Posterior cingulate gyrus (tissue), 11 donors: Measurements from ENCODE around the gene RPL10A.
"Not testable (repeated sequence)": the region's sequence is repeated elsewhere in the genome, so short reads cannot be mapped to it uniquely, and the experiment has no call there.

Source experiments
- DNase-seq, 10 donors: peaks; one replicate each; pipeline versions ENCODE4 v3.0.0 to v3.0.0-alpha.2; 2020 to 2021; ENCODE audit warnings: mixed read lengths in 3 of 10
- intact Hi-C: fragments of 100-400 bp; cut with DNase I; formaldehyde crosslinking; loops from one replicate; pipeline ENCODE4 v1.15.1; 2023

Gene RPL10A

DNA sequence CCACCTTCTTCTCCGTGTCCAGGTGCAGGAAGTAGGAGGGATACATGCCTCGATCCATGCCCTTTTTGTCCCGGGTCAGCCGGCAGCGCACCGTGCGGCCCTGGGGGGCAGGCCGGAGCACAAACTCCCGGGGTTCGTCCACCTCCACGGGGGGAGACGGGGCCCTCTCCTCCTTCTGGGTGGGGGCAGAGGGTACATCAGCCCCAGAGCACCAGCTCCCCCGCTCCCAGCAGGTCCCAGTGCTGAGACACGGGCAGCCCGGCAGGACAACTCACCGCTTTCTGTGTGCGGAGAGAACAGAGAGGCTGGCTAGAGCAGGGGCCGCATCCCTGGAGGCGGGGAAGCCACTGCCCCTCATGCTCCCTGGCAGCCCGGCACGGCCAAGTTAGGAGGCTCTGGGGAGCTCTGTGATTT is 37.8 kb downstream of the RPL10A start:
- intact Hi-C loops, result no loop called here
- DNase-seq, result peak in 1 of 10 donors; percentile 39

DNA sequence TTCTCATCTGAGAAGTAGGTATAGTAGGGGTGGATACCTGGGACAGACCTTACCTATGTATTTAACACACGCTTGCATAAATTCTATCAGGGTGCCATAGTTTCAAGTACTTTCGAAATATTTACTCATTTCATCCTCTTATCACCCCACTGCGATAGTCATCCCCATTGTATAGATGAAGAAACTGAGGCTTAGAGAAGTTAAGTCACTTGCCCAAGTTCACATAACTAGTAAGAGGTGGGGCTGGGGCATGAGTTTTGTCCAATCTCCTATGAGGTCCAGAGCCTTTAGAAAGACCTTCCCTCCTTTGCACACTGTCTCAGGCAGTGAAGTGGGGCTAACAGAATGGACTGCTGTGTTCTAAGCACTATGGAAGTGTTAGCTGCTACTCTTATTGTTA is 38.3 kb downstream of the RPL10A start:
- intact Hi-C loops, result no loop called here
- DNase-seq, result no peak

DNA sequence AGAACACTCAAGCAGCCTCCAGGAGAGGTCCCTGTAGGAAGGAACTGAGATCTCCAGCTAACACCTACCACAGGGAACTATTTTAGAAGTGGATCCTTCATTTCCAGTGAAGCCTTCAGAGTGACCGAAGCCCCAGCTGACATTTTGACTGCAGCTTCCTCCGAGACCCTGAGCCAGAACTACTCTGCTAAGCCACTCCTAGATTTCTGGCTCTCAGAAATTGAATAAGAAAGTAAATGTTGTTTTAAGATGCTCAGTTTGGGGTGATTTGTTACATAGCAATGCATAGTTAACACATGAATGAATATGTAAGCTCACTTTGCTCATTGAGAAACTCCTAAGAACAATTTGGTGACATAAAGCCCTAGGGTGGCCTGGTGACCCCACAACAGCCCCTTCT is 39.0 kb downstream of the RPL10A start:
- no peak for DNase-seq
- intact Hi-C loops, result no loop called here

DNA sequence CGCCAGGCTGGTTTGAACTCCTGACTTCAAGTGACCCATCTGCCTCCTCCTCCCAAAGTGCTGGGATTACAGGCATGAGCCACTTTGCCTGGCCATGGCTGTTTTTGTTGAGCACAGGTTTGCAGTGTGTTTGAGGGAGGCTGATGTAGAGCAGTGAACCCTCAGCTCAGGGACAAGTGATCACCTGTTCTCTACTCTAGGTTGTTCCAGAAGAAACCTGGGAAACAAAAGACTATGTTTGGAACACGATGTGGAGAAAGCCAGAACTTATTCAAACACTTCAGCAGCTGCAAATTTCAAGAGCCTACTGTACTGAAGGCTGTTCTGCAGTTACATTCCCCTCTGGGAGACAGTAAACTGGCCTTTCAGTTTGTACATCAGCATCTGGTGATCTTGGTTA is 39.8 kb downstream of the RPL10A start:
- intact Hi-C loops, result no loop called here
- DNase-seq, result no peak

DNA sequence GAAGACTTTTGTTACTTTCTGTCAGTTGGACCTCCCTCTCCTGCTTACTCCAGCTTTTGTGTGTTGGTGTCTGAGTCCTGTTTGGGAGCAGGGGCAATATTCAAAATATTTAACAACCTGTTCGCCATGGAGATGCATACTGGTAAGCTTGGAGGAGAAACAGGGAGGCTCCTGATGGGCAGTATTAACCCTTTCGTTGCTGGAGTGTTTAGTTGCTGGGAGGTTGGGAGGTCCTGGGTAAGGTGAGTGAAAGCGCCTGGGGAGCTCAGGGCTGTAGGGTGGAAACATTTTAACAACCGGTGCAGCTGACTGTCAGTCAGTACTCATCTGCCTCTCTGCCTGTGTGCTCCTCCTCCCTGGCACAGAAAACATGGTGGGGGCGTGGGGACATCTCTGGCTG is 40.3 kb downstream of the RPL10A start:
- DNase-seq, result no peak
- intact Hi-C loops, result no loop called here

DNA sequence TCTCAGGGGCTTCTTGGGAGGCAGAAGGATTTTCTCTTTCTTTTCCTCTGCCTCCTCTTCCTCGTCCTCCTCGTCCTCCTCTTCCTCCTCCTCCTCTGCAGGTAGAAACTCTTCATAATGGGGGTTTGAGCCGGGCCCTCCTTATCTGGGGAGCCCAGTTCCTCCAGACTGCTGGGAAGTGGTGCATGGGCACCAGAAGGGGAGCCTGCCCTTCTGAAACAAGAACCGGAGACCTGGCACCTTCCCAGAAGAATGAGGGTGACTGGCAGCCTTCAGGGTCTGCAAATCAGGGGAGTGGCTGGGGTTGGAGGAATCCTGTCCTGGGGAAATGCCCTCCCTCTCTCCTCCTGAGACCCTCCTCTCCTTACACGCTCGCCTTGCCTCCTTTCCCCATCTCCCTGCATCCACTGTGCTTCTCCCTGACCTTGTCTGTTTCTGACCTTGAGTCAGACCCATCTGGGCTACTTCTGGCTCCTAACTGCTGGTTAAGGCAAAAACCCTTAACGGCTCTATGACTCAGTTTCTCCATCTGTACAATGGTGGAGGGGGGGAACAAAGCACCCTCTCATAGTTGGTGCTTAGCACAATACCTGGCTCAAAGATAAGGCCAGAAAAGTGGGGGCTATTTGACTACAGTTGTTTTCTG is 42.8 kb downstream of the RPL10A start:
- intact Hi-C loops, result no loop called here
- peak in 1 of 10 donors; percentile 3 for DNase-seq

DNA sequence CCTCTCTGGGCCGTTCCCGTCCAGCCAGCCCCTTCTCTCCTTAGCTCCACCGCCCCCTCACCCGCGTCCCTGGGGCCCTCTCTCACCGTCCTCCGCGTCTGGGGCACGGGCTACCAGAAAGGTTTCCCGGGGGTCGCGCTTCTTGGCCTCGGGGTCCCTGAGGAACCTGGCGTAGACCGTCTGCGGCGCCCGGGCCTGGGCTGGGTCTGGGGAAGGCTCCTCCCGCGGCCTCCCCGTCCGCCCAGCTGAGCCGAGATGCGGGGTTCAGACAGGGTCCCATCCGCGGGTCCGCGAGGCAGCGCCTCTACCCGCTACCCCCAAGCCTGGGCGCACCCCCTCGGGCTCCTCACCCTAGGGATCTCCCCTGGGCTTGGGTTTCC is 43.4 kb downstream of the RPL10A start:
- no peak for DNase-seq

DNA sequence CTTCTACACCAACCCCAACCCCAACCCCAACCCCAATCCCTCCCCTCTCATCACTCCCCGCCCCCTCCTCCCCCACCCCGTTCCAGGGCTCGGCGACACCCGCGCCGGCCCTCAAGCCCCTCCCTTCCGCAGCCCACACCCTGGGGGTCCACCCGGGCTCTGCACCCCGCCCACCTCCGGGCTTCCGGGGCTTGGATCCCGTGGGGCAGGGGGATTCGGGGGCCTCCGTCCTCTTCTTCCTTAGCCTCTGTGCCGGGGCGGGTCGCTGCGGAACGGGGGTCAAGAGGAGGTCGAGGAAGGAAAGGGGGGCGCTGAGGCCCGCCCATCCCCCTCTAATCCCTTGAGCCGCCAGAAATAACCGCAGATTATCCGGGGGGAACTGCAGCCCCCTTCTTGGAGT is 43.8 kb downstream of the RPL10A start:
- peak in 1 of 10 donors; percentile 68 for DNase-seq
- intact Hi-C loops, result no loop called here

More for the DNA sequence above, 43.4 kb downstream of the RPL10A start:
- intact Hi-C loops, result no loop called here

DNA sequence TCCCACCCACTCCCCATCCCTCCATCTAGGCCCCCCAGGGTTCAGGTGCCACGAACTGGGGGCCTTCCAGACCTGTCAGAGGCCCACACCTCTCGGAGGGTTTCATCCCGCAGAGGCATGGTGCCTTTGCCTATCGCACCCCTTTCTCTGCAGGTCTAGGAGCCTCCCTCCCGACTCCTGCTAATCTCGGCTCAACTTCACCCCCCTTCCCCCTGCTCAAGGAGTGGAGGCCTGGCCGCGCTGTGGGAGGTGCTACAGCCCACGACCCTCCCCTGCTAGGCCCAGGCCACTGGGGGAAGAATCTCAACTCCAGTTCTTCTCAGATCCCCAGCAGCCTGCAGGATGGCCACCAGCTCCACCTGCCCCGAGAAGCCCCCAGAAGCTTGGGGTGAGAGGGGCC is 44.5 kb downstream of the RPL10A start, which contains the start of gene TULP1:
TULP1 (minus strand) TSS at position 157 of the 400 bp plus-strand sequence; CDS start at position 119, 38 bp downstream.
- intact Hi-C loops, result no loop called here
- DNase-seq, result no peak

DNA sequence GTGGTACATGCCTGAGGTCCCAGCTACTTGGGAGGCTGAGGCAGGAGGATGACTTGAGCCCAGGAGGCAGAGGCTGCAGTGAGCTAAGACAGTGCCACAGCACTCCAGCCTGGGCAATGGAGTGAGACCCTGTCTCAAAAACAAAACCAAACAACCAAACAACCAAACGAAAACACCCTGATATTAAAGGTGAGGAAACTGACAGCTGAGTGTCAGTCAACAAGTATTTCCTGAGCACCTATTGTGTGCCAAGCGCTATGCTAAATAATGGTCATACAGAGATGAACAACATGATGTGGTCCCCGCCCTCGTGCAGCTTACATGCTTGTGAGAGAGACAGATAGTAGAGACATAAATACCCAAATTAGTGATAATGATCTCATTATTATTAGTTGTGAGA is 46.4 kb downstream of the RPL10A start:
- no peak for DNase-seq
- intact Hi-C loops, result no loop called here

DNA sequence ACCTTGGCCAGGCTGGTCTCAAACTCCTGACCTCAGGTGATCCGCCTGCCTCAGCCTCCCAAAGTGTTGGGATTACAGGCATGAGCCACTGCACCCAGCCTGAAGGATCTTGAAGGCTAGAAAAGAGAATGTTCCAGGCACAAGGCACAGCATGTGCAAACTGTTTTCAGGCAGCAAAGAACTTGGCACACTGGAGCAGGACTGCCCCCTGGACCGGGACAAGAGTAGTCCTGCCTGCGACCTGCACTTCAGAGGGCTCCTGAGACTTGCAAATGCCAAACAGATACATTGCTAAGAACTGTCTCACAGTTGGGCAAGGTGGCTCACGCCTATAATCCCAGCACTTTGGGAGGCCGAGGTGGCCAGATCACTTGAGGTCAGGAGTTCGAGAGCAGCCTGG is 47.7 kb downstream of the RPL10A start:
- peak in 1 of 10 donors; percentile 75 for DNase-seq
- intact Hi-C loops, result not testable (repeated sequence)

DNA sequence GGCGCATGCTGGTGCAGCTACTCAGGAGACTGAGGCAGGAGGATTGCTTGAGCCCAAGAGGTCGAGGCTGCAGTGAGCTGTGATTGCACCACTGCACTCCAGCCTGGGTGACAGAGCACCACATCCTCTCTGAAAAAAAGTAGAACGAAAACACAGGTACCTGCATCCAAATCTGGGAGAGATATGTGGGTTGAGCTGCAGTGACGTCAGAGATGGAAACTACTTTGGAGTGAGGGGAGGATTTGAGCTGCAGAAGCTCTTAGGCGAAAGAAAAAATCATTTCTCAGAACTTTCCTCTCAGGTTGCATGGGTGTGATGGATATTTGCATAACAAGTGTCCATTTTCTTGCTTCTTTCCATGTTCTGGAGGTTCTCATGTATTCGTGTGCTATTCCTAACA is 48.5 kb downstream of the RPL10A start:
- no peak for DNase-seq
- intact Hi-C loops, result no loop called here

DNA sequence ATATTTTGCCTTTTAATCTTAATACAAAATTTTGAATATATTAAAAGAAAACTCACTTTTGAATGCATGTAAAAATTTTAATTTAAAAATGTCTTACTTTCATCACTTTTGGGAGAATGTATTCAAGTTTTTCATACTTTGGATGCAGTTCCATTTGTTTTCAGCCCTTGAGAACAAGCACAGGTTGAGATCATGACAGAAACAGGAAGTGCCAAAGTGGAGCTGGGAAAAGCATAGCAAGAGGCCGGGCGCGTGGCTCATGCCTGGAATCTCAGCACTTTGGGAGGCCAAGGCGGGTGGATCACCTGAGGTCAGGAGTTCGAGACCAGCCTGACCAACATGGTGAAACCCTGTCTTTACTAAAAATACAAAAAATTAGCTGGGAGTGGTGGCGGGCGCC is 49.8 kb downstream of the RPL10A start:
- intact Hi-C loops, result not testable (repeated sequence)
- peak in 1 of 10 donors; percentile 31 for DNase-seq

DNA sequence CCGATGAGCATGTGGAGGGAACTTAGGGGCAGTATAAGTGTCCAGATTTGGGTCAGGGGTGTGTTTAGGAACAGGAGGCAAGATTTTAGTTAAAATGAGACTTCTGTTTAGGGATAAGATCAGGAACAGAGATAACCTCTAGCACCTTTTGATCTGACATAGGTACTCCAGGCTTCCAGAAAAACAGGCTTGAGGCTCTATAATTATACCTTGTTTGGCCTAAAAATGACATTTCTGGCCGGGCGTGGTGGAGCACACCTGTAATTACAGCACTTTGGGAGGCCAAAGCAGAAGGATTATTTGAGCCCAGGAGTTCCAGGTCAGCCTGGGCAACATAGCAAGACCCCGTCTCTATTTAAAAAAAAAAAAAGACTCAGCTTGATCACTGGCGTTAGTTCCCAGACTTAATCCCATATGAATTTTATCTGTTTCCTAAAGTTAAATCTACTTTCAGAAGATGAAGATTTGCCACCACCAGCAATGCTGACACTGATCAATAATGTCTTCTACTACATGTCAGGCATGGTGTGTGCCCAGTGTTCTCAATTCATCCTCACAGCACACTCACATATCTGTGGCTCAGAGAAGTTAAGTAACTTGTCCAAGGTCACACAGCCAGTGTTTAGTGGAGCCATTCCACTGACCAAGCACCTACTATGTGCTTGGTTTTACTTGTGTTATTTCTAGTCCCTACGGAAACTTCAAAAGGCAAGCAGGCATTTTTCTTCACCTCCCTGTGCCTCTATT is 50.5 kb downstream of the RPL10A start:
- intact Hi-C loops, result no loop called here
- peak in 1 of 10 donors; percentile 1 for DNase-seq

DNA sequence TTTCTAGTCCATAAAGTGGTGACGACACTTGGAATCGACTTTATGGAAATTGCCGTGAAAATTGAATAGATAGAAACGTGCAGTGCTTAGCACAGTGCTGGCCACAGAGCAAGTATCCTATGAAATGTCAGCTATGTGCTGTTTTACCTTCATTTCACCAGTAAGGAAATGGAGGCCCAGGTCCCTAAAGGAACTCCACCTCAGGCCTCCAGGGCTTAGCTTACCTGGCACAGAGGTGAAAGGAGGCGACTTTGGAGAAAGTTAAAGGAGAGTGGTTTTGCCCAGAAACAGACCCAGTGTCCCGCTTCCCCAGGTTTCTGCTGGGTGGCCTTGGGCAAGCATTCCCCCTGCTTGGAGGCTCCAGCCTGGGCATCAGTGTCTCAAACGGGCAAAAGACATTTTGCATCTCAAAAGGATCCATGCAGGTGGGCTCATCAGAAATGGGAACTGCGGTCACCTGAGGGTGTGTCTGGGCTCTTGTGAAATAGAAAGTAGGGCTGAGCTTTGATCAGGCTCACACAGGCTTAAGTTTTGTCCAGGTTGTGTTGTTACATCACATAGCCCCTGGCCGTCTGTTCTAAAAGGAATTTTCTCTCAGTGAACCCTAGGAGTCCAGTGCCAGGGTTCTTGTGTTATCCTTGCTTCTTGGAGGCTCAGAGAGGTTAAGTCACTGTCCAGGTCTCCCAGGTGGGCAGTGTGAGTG is 51.3 kb downstream of the RPL10A start:
- intact Hi-C loops, result no loop called here
- DNase-seq, result peak in 1 of 10 donors; percentile 22
